GM20000 (cell line): ENCODE results near the gene KIT.

Experiments used
- DNase-seq: peaks from one replicate; pipeline ENCODE4 v3.0.0; 2012; ENCODE audit warnings: low spot score
- CTCF ChIP-seq: IDR thresholded peaks from 2 replicates; pipeline ENCODE4 v1.5.1; 2012; ENCODE audit warnings: mild to moderate bottlenecking, control low read depth; ENCODE audit errors: extremely low read depth, missing control alignments

Gene KIT

GRCh38 chr4:54745031-54745770 is 87.4 kb downstream of the KIT start:
- TF ChIP-seq CTCF: no peak
- DNase-seq: no peak

- DNase-seq: no peak
Observed at GRCh38 chr4:54746218-54746617, 88.5 kb downstream of the KIT start.

GRCh38 chr4:54750341-54750740 is 92.6 kb downstream of the KIT start:
- TF ChIP-seq CTCF: no peak
- DNase-seq: no peak

More at GRCh38 chr4:54746218-54746617, 88.5 kb downstream of the KIT start:
- TF ChIP-seq CTCF: no peak

GRCh38 chr4:54754394-54754793 is 96.6 kb downstream of the KIT start:
- no peak for DNase-seq
- TF ChIP-seq CTCF: no peak

- DNase-seq: no peak
- TF ChIP-seq CTCF: no peak
Observed at GRCh38 chr4:54764476-54764875, 106.7 kb downstream of the KIT start.

- TF ChIP-seq CTCF: no peak
- DNase-seq: no peak
Observed at GRCh38 chr4:54767376-54767775, 109.6 kb downstream of the KIT start.

- TF ChIP-seq CTCF: no peak
- DNase-seq: no peak
Observed at GRCh38 chr4:54773022-54773421, 115.3 kb downstream of the KIT start.
